HG02973 (cell line): ENCODE data around the gene PLPP4.

Source experiments
- ATAC-seq: cut with Tn5 transposase; IDR thresholded peaks from one replicate; pipeline ENCODE4 v1.9.1; 2021; ENCODE audit warnings: moderate library complexity; ENCODE audit not compliant: unreplicated experiment

PLPP4 gene

DNA sequence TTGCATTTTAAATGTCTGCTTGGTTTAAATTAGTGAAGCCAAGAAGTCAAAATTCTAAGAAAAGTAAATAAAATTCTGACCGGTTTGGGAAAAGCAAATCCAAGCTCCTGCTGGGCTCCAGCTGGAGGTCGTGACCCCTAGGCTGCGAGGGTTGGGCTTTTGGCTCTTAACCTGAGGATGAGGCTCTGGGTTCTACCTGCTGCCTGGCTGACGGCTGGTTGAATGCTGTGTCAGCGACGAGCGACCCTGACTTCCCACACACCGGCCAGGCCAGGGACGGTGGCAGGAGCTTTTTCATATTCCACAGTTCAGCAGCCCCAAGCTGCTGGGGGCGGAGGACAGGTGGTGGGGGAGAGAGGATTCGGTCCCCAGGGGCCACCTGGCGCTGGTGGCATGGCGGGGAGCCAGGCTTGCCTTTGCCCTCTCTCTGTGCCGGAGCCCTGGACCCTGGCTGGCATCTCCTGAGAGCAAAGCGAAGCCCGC is 843 bp upstream of the PLPP4 start:
- no peak for ATAC-seq

DNA sequence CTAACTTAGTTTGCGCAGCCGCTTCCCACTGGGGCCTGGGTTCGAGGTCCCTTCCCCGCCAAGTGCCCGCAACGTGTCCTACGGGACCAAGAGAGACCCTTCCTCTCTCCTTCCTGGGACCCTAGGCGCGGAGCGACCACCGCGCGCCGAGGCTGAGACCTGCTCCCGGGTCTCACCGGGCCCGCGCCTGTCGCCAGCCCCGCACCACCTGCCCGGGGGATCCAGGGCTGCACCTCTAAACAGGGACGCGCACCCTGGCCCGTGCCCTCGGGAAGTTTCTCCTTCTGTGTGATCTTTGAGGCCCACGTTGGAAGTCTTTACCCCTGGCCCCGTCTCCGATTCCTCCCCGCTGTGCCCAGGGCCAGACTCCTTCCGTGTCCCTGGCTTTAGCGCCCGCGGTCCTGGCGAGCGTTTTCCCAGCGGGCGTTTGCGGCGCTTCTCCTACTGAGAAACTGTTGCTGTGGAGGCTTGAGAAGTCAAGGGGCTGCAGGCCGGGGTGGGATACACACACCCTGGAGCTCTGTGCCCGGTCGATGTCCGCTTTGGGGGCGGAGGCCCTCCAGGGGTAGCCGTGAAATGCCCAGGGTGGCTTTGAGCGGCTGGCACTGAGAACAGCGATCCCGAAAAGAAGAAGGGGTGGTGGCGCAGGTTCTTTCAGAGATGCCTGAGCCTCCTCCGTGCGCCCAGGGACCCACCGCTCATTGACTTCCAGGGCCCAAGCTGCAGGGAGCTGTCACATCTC is 575 bp downstream of the PLPP4 start:
- ATAC-seq, result no peak

DNA sequence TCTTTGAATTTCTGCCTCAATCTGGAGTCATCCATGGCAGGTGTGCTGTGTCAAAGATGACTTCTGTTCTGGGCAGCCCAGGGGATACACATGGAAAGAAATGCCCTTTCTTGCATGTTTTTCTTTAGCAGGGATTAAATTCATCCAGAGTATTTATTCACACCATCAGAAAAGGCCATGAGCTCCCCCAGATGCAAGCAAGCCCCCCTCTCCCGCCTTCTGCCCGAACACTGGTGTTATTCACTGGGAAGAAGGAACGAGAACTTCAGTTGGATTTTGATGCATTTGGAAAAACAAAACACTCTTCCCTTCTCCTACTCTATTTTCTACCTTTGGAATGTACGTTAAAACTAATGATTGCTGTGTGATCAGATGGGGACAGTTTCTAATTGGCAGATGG is 1.4 kb downstream of the PLPP4 start:
- ATAC-seq, result no peak

DNA sequence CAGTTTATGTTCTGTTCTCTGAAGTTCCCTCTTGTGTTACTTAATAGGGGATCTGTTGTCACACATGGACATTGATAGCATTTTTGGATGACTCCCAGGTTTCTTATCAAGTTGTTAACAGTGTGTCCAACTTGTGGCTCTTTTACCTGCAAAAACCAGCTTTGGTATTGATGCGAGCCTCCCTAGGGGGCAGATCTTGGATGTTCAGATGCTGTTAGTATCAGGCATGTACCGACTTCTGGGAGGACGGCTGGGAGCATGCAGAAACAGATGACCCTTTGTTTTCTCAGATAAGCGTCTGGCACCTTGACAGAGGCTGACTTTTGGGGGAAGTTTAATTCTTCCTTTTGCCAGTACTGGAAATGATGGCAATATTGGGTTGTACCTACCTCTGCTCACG is 2.2 kb downstream of the PLPP4 start:
- no peak for ATAC-seq

DNA sequence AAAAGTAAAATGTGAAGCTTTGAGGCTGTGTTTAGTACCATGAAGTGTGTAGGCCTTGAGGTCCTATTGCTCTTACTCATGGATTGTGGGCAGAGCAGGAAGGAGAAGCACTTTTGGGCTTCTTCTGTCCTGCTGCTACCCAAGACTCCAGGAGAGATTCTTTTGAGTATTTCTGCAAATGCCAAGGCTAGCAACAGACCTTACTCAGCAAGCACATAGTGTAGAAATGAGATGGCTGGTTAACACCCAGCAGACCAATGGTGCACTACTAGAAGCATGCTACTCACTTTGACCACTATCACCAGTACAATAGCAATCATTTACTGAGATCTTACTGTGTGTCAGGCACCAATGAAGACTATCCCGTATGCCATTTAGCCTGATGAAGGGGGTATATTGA is 3.2 kb downstream of the PLPP4 start:
- no peak for ATAC-seq

DNA sequence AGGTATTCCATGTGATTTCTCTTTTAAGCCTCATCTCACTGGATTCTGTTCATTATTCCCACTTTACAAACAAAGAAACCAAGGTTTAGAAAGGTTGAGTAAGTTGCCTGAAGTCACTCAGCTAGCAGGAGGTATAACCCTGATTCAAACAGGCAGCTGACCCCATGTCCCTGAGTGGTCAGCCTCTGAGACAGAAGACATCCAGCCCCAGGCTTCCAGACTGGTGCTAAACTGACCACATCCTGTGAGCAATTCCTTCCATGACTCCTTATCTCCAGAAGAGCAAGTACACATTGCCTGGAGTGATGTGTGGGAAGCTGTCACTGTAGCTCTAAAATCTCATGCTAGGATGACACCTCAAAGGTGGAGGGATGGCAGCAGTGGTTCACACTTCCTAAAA is 3.7 kb downstream of the PLPP4 start:
- ATAC-seq, result no peak

DNA sequence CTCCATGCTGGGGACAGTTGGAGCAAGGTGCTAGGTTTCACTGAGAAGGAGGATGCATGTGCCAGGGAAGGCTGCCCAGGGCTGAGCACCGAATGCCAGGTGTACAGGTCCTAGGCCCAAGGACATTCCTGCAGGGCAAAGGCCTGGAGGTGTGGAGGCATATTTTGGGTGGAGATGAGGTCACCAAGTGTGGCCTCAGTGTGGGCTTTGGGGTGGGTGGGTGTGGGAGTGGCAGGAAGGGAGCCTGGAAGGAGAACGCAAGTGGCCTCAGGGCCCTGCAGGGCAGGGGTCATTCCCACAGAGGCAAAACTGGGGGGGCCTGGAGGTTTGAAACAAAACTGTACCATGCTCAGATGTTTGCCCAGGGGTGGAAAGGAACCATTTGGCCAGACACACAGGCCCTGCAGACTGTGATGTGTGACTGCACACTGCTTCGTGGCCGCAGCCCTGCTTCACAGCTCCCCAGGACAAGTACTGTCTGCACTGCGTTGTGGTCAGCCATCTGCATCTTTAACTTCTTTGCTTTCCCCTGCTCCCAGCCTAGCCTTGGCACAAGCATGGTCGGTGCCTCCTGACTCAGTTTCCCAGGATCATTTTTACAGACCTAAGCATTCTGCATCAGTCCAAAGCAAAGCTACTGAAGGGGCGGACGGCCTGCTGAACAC is 5.1 kb downstream of the PLPP4 start:
- ATAC-seq, result no peak

DNA sequence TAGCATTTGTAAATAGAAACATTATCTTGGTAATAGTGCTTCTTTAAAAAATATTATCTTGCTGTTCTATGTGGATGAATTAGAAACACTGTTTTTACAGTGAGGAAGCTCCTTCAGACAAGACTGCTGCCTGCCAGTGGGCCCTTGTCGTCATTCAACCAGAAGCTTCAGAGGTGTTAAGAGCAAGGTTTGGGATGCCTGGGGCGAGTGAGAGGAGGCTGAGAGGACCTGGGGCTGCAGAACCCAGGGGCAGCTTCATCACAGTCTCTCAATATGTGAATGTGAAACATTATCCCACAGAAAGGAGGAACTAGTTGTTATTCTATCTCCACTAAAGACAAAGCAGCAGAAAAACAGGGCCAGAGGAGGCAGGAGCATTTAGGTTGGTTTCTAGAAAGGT is 8.1 kb downstream of the PLPP4 start:
- no peak for ATAC-seq

DNA sequence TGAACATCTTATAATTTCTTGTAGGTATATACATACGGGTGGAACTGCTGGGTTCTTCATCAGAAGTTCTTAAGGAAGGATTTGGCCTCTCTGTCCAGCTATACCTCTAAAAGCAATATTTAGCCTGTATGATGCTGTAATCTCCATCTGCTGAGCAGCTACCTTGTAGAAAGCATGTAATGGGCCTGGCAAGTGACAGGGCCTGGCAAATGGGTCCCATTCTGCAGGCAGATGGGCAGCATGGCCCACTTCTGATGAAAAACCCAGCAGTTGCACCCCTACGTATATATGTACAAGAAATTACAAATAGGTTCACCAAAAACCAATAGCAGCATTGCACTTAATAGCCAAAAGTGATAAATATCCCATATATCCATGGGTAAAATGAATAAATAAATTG is 9.0 kb downstream of the PLPP4 start:
- no peak for ATAC-seq

DNA sequence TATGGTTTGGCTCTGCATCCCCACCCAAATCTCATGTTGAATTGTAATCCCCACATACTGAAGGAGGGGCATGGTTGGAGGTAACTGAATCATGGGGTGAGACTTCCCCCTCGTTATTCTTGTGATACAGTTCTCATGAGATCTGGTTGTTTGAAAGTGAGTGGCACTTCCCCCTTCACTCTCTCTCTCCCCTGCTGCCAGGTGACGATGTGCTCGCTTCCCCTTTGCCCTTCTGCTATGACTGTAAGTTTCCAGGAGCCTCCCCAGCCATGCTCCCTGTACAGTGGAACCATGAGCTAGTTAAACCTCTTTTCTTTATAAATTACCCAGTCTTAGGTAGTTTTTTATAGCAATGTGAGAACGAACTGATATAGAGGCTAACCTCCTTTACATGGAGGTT is 16.6 kb downstream of the PLPP4 start:
- ATAC-seq, result peak; percentile 80

DNA sequence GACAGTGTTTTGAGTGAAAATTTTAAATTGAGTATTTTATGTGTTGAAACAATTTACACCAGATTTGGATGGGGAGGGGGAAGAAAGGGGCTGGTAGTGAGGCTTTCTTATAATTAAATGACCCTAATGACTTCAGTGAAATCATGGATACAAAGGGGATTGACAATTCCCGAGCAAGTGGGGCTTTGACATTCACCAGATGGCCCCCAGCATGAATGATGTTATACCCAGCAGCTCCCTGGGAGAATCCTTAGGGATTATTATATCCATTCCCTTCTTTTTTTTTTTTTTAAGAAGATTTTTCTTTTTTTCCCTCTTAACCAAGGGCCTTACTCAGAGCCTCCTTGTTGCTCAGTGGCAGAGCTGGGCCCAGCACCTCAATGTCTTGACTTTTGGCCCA is 17.9 kb downstream of the PLPP4 start:
- ATAC-seq, result no peak

DNA sequence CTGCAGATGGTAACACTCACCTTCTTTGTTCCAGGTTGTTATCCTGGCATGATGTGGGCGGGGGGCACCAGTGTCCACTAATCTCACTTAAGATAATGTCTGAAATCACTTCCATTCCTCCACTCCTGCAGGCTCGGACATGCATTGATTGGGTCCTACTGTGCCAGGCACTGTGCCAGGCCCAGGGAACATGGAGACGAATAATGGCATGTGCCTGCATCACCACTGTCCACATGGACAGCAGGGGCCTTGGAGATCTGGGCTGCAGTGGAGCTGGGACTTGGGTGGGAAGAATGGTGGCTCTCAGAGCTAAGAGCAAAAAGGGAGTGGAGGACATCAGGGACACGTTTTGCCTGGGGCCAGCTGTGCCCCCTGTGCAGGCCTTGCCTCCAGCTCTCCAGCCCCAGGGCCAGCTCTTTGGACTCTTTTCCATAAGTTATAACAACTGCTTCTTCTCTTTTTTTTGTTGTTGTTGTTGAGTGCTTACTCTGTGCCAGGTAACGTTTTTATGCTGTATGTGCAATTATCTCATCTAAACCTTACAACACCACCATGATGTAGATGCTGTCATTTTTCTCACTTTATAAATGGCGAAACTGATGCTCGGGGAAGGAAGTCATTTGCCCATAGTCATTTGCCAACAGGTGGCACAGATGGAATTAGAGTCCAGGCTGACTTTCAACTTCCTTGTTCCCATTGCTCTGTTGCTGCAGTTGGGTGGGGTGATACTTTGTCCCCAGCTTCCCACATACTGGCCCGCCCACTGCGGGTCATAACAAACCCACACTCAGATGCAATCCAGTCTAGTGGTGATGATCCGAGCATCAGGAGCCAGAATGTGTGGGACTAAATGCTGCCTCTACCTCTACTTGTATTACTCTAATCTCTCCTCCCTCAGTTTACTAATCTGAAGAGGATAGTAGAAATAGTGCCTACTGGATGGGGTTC is 19.1 kb downstream of the PLPP4 start:
- ATAC-seq, result no peak

DNA sequence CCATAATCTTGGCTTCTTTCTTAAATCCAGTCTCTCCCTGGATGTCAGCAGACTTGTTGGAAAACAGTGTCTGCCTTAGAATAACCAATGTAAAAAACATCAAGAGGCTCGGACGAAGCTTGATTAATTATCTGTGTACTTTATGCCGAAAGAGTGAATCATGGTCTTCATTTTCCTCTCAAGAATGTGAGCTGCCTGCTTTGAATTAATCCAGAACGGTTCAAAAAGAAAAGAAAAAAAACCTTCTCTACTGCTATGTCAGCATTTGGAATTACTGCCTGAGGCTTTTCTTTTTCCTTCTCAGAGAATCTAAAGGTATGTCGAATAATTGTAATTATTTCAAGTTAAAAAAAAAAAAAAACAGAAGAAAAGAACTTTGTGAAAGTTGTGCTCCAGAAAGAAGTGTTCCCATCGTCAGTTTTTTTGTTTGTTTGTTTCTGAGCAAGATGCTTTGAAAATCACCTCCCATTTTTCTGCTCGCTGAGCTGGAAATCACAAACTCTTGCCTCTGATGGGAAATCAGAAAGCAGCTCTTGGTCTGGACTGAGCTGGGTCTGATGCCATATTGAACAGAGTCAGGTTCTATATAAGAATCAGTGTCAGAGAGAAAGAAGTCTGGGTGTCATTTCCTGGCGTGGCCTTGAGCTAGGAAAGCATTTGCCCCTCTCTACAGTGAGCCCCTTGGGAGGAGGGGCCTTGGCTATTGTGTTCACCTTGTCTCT is 20.2 kb downstream of the PLPP4 start:
- no peak for ATAC-seq

DNA sequence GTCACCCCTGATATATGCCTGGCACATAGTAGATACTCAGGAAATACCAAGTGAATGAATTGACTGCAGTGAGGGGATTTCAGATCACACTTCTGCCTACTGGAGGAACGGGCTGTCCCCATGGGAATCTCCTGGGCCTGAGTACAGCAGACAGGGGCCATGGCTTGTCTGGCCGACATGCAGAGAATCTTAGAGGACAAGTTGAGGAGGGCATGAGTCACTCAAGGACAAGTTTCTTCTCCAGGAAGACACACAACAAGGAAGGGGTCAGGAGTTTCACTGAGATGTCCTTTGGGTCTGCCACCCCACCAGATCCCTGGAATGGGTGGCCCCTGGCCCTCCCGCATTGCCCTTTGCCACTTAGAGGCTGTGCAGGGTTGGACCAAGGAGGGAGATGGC is 20.7 kb downstream of the PLPP4 start:
- ATAC-seq, result no peak

DNA sequence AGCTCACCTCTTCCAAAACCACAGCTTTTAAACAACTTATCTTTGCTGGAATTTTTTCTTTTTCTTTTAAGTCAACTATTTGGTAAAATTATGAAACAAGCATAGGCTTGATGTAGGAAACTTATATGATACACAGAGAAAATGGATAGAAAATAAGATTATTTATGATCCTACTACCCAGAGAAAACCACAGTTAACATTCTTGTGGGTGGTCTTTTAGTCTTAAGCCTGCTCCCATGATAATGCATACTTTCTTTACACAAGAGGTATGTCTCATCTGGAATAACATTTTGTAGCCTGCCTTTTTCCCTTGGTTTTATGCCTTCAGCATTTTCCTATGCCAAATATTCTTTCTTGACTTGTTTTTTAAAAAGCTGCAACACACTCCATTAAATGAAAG is 21.4 kb downstream of the PLPP4 start:
- no peak for ATAC-seq

DNA sequence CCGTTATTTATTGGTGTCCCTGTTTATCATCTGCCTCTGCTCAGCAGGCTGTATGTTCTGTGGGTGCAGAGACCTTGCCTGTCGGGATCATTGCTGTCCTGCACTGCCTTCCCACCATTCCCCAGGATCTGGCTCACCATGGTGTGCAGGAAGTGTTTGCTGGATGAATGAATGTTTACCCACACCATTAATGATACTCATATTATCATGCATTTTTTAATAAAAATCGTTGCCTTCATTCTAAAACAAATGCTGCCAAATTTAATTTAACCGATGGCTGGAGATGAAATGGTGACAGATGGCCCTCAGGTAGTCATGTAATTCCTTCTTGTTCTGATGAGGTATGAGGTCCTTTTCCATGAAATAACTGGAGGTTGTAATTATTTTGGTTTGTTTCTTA is 22.5 kb downstream of the PLPP4 start:
- no peak for ATAC-seq

DNA sequence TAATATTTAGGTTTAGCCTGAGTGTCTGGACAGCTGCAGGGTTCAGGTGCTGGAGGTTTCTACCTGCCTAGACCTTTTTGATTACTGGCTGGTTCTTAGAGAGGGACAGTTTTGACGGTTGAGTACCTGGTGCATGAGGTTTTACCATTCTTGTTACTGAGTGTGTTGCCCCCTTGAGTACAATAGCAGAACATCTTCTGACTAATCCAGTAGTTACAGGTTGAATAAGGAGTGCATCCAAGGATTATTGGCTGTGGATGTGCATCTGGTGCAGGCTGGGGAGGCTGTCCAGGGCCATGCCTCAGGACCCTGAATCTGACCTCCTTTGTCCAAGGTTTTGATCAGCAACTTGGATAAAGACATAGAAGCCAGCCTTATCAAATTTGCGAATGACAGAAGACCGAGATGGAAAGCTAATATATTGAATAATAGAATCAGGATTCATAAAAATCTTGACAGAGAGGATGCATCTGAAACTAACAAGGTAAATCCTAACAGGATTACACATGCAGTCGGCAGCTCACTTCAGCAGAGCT is 23.1 kb downstream of the PLPP4 start:
- ATAC-seq, result no peak

DNA sequence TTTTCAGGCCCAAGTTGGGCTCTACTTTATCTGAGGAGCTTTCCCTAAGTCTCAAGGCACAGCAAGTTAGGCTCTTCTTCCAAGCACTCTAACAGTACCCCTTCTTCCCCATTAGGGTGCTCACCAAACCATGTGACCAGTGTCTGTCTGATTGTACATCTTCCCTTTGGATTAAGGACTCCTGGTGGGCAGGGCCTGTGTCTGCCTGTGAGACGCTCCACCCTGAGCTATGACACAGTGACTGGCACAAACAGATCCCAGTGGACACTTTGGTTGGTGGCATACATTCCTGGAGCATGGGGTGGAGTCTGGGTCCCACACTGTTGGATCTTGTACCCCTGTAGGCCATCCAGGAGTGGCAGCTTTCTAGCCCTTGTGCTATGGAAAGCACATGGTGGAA is 23.8 kb downstream of the PLPP4 start:
- ATAC-seq, result no peak

DNA sequence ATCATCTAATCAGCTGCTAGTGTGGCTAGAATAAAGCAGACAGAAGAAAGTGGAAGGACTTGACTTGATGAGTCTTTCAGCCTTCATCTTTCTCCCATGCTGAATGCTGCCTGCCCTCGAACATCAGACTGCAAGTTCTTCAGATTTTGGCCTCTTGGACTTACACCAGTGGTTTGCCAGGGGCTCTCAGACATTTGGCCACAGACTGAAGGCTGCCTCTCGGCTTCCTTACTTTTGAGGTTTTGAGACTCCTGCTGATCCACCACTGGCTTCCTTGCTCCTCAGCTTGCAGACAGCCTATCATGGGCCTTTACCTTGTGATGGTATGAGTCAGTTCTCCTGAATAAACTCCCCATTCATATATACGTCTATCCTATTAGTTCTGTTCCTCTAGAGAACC is 26.0 kb downstream of the PLPP4 start:
- no peak for ATAC-seq

DNA sequence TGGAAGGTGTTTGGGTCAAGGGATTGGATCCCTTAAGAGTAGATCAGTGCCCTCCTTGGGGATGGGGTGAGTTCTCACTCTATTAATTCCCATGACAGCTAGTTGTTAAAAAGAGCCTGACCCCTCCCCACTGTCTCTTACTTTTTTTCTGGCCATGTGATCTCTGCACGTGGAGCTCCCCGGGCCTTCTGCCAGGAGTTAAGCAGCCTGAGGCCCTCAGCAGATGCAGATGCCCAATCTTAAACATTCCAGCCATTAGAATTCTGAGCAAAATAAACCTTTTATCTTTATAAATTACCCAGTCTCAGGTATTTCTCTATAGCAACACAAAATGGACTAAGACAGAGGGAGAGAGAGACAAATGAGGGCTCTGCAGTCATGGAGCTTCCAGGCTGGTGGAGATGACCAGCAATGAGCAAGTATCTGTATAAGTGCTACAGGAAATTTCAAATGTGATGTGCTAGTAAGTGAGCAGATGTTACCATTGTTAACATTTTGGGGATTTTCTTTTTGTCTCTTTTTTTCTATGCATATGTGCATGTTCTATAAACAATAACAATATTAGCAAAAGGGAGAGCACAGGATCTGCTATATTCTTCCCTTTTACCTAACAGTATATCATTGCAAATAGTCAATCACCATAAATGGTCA is 26.7 kb downstream of the PLPP4 start:
- no peak for ATAC-seq
